Measurements from ENCODE around the gene DDX52. TPM values are rescaled to one million over a fixed set of nuclear protein-coding genes. Genes with fewer than 3 reads are reported as not detected.
"Not testable (repeated sequence)": the region's sequence is repeated elsewhere in the genome, so short reads cannot be mapped to it uniquely, and the experiment has no call there.

DDX52 gene
- polyA plus RNA-seq, 1 donor, result 28.9 TPM

GRCh38 chr17:37616430-37616829 lies 26.8 kb downstream of the DDX52 start:
- not testable (repeated sequence) for H3K27ac ChIP-seq (ENCODE audit: low read length); H3K27me3 ChIP-seq (ENCODE audit: control insufficient read depth, insufficient read depth, low read length); H3K9me3 ChIP-seq (ENCODE audit: control insufficient read depth, low read depth, low read length); H3K4me3 ChIP-seq (ENCODE audit: low read length); DNase-seq; H3K4me1 ChIP-seq (ENCODE audit: control insufficient read depth, insufficient read depth, low read length)
- WGBS (ENCODE audit: insufficient coverage, low lambda C conversion rate), result no CpG with 5 or more reads among the region's 6 CpGs
- H3K36me3 ChIP-seq (ENCODE audit: control insufficient read depth, insufficient read depth, low read length), result peaks cover 57% of the 10 kb centered on the region

GRCh38 chr17:37614823-37615222 lies 28.4 kb downstream of the DDX52 start:
- DNase-seq, result no peak
- WGBS (ENCODE audit: insufficient coverage, low lambda C conversion rate), result 100% methylated on average over 1 of the region's 2 CpGs
- H3K36me3 ChIP-seq (ENCODE audit: control insufficient read depth, insufficient read depth, low read length), result peaks cover 42% of the 10 kb centered on the region

GRCh38 chr17:37614391-37614790 lies 28.9 kb downstream of the DDX52 start:
- no peaks in the 10 kb centered on the region for H3K9me3 ChIP-seq (ENCODE audit: control insufficient read depth, low read depth, low read length)
- H3K4me3 ChIP-seq (ENCODE audit: low read length), result no peak overlapping the region
- no peaks in the 10 kb centered on the region for H3K27me3 ChIP-seq (ENCODE audit: control insufficient read depth, insufficient read depth, low read length)
- no peak for DNase-seq
- no peak overlapping the region for H3K27ac ChIP-seq (ENCODE audit: low read length)
- 100% methylated on average over 2 of the region's 5 CpGs for WGBS (ENCODE audit: insufficient coverage, low lambda C conversion rate)
- peaks cover 2% of the 10 kb centered on the region for H3K4me1 ChIP-seq (ENCODE audit: control insufficient read depth, insufficient read depth, low read length)
- peaks cover 39% of the 10 kb centered on the region for H3K36me3 ChIP-seq (ENCODE audit: control insufficient read depth, insufficient read depth, low read length)

More at GRCh38 chr17:37614823-37615222, 28.4 kb downstream of the DDX52 start:
- H3K27ac ChIP-seq (ENCODE audit: low read length), result no peak overlapping the region
- H3K9me3 ChIP-seq (ENCODE audit: control insufficient read depth, low read depth, low read length), result no peaks in the 10 kb centered on the region
- no peaks in the 10 kb centered on the region for H3K27me3 ChIP-seq (ENCODE audit: control insufficient read depth, insufficient read depth, low read length)
- peaks cover 1% of the 10 kb centered on the region for H3K4me1 ChIP-seq (ENCODE audit: control insufficient read depth, insufficient read depth, low read length)
- no peak overlapping the region for H3K4me3 ChIP-seq (ENCODE audit: low read length)

GRCh38 chr17:37610971-37611370 lies 32.3 kb downstream of the DDX52 start:
- WGBS (ENCODE audit: insufficient coverage, low lambda C conversion rate), result no CpG with 5 or more reads among the region's 1 CpG
- no peak overlapping the region for H3K27ac ChIP-seq (ENCODE audit: low read length)
- no peak for DNase-seq
- no peak overlapping the region for H3K4me3 ChIP-seq (ENCODE audit: low read length)
- H3K36me3 ChIP-seq (ENCODE audit: control insufficient read depth, insufficient read depth, low read length), result peaks cover 19% of the 10 kb centered on the region
- H3K9me3 ChIP-seq (ENCODE audit: control insufficient read depth, low read depth, low read length), result no peaks in the 10 kb centered on the region
- H3K4me1 ChIP-seq (ENCODE audit: control insufficient read depth, insufficient read depth, low read length), result peaks cover 2% of the 10 kb centered on the region
- no peaks in the 10 kb centered on the region for H3K27me3 ChIP-seq (ENCODE audit: control insufficient read depth, insufficient read depth, low read length)

GRCh38 chr17:37610041-37610420 lies 33.2 kb downstream of the DDX52 start:
- Histone ChIP-seq H3K36me3 (ENCODE audit: control insufficient read depth, insufficient read depth, low read length) (peaks cover 13% of the 10 kb centered on the region), H3K4me3 (ENCODE audit: low read length) (peak overlapping the region; percentile 96), H3K27ac (ENCODE audit: low read length) (peak overlapping the region; percentile 75)
- 90% methylated on average over 2 of the region's 5 CpGs for WGBS (ENCODE audit: insufficient coverage, low lambda C conversion rate)
- not testable (repeated sequence) for DNase-seq; H3K9me3 ChIP-seq (ENCODE audit: control insufficient read depth, low read depth, low read length); H3K27me3 ChIP-seq (ENCODE audit: control insufficient read depth, insufficient read depth, low read length); H3K4me1 ChIP-seq (ENCODE audit: control insufficient read depth, insufficient read depth, low read length)

GRCh38 chr17:37609170-37610040 lies 33.8 kb downstream of the DDX52 start, which contains the start of gene SYNRG:
SYNRG (minus strand) TSS chr17:37609418; CDS start chr17:37609355, 63 bp downstream.
- no peaks in the 10 kb centered on the region for H3K27me3 ChIP-seq (ENCODE audit: control insufficient read depth, insufficient read depth, low read length)
- WGBS (ENCODE audit: insufficient coverage, low lambda C conversion rate), result 83% methylated on average over 1 of the region's 60 CpGs
- peak within 1 kb of the TSS; percentile 96 for H3K4me3 ChIP-seq (ENCODE audit: low read length)
- H3K27ac ChIP-seq (ENCODE audit: low read length), result peak within 1 kb of the TSS; percentile 86
- DNase-seq, result peak; percentile 97
- H3K9me3 ChIP-seq (ENCODE audit: control insufficient read depth, low read depth, low read length), result no peaks in the 10 kb centered on the region
- H3K36me3 ChIP-seq (ENCODE audit: control insufficient read depth, insufficient read depth, low read length), result peaks cover 8% of the 10 kb centered on the region
- H3K4me1 ChIP-seq (ENCODE audit: control insufficient read depth, insufficient read depth, low read length), result peaks cover 2% of the 10 kb centered on the region

GRCh38 chr17:37608351-37609169 lies 34.7 kb downstream of the DDX52 start:
- Histone ChIP-seq H3K27ac (ENCODE audit: low read length) (peak overlapping the region; percentile 86), H3K4me3 (ENCODE audit: low read length) (peak overlapping the region; percentile 96), H3K4me1 (ENCODE audit: control insufficient read depth, insufficient read depth, low read length) (peaks cover 2% of the 10 kb centered on the region), H3K27me3 (ENCODE audit: control insufficient read depth, insufficient read depth, low read length) (no peaks in the 10 kb centered on the region), H3K36me3 (ENCODE audit: control insufficient read depth, insufficient read depth, low read length) (peaks cover 6% of the 10 kb centered on the region), H3K9me3 (ENCODE audit: control insufficient read depth, low read depth, low read length) (no peaks in the 10 kb centered on the region)
- 0% methylated on average over 1 of the region's 26 CpGs for WGBS (ENCODE audit: insufficient coverage, low lambda C conversion rate)
- DNase-seq, result peak in 1 of 2 donors; percentile 17

GRCh38 chr17:37607637-37608331 lies 35.5 kb downstream of the DDX52 start:
- peak in 1 of 2 donors; percentile 24 for DNase-seq
- Histone ChIP-seq H3K4me1 (ENCODE audit: control insufficient read depth, insufficient read depth, low read length) (peaks cover 2% of the 10 kb centered on the region), H3K27me3 (ENCODE audit: control insufficient read depth, insufficient read depth, low read length) (no peaks in the 10 kb centered on the region), H3K9me3 (ENCODE audit: control insufficient read depth, low read depth, low read length) (no peaks in the 10 kb centered on the region), H3K4me3 (ENCODE audit: low read length) (peak overlapping the region; percentile 96), H3K36me3 (ENCODE audit: control insufficient read depth, insufficient read depth, low read length) (peaks cover 5% of the 10 kb centered on the region), H3K27ac (ENCODE audit: low read length) (no peak overlapping the region)
- 68% methylated on average over 7 of the region's 26 CpGs for WGBS (ENCODE audit: insufficient coverage, low lambda C conversion rate)

- no peak overlapping the region for H3K4me3 ChIP-seq (ENCODE audit: low read length)
- WGBS (ENCODE audit: insufficient coverage, low lambda C conversion rate), result 92% methylated on average over 3 of the region's 7 CpGs
Observed at GRCh38 chr17:37605813-37606505, 37.3 kb downstream of the DDX52 start.

More at GRCh38 chr17:37605813-37606505, 37.3 kb downstream of the DDX52 start:
- Histone ChIP-seq H3K4me1 (ENCODE audit: control insufficient read depth, insufficient read depth, low read length) (peaks cover 2% of the 10 kb centered on the region), H3K36me3 (ENCODE audit: control insufficient read depth, insufficient read depth, low read length) (peaks cover 3% of the 10 kb centered on the region), H3K27ac (ENCODE audit: low read length) (no peak overlapping the region), H3K27me3 (ENCODE audit: control insufficient read depth, insufficient read depth, low read length) (no peaks in the 10 kb centered on the region), H3K9me3 (ENCODE audit: control insufficient read depth, low read depth, low read length) (no peaks in the 10 kb centered on the region)
- peak in 1 of 2 donors; percentile 5 for DNase-seq

All from large intestine (tissue), 3 donors.